ENCODE data around the gene ARHGAP28. TPM values are rescaled to one million over a fixed set of nuclear protein-coding genes. Genes with fewer than 3 reads are reported as not detected.

ARHGAP28 gene
- total RNA-seq, 1 experiment from 2014 or later = 0.41 TPM

DNA sequence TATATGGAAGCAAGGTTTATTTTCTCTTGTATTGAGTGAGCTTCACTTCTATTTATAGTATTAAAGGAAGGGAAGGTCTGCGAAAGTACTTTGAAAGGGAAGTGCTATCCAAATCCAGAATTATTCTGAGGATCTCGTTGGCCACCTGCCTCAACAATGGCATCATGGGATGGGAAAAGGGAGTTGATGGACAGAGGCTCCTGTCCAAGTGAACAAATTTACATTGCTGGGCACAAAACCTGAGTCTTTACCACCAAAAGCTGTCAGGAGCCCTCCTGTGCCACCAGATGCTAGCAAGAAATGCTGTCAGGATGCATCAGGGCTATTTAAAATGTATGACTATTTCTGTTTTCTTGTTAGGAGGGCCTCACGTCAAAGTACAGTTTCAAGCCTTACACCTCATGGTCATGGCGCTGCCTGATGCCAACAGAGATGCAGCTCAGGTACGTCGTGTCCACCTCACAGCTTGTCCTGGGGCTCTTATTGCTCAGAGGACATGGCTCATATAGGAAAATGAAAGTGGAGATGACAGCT, 157.3 kb downstream of the ARHGAP28 start:
- ATAC-seq (no peak), DNase-seq (ENCODE audit: low read depth, low spot score) (no peak)
- CTCF ChIA-PET = interaction anchor here (1.2 kb wide), 1 partner anchor 343 kb away, joined by 4 read pairs; no protein-coding TSS in a partner anchor
- in situ Hi-C loops (cut with HindIII; ENCODE audit: low pct_unique_long_range_greater_than_20kb, low sequenced_read_pairs) (no loop called here), intact Hi-C loops (cut with micrococcal nuclease; ENCODE audit: unreplicated experiment) (loop anchor here (1.0 kb wide), 1 partner anchor 344 kb away; no protein-coding TSS in a partner anchor)
- Histone ChIP-seq H3K36me3 (ENCODE audit: control insufficient read depth, insufficient read depth, low read length) (no peaks in the 10 kb centered on the region), H3K4me3 (ENCODE audit: low read depth in 2 of 2, low read length in 2 of 2) (no peak overlapping the region), H3K9me3 (ENCODE audit: control insufficient read depth, insufficient read depth, low read depth, low read length) (no peaks in the 10 kb centered on the region), H3K27me3 (ENCODE audit: control insufficient read depth, insufficient read depth, low read length) (no peaks in the 10 kb centered on the region), H3K4me1 (ENCODE audit: control insufficient read depth, insufficient read depth, low read length) (no peaks in the 10 kb centered on the region), H3K27ac (ENCODE audit: low read length) (no peak overlapping the region)
- BruUV-seq (replicated peaks) = no TSS peak
- POLR2A ChIA-PET = no interaction called here
- TF ChIP-seq SIN3A (IDR thresholded peaks at IDR 0.05; ENCODE audit: borderline replicate concordance, insufficient read depth, low read depth, low read length) = no peak
- TF ChIP-seq, protein P1, sequence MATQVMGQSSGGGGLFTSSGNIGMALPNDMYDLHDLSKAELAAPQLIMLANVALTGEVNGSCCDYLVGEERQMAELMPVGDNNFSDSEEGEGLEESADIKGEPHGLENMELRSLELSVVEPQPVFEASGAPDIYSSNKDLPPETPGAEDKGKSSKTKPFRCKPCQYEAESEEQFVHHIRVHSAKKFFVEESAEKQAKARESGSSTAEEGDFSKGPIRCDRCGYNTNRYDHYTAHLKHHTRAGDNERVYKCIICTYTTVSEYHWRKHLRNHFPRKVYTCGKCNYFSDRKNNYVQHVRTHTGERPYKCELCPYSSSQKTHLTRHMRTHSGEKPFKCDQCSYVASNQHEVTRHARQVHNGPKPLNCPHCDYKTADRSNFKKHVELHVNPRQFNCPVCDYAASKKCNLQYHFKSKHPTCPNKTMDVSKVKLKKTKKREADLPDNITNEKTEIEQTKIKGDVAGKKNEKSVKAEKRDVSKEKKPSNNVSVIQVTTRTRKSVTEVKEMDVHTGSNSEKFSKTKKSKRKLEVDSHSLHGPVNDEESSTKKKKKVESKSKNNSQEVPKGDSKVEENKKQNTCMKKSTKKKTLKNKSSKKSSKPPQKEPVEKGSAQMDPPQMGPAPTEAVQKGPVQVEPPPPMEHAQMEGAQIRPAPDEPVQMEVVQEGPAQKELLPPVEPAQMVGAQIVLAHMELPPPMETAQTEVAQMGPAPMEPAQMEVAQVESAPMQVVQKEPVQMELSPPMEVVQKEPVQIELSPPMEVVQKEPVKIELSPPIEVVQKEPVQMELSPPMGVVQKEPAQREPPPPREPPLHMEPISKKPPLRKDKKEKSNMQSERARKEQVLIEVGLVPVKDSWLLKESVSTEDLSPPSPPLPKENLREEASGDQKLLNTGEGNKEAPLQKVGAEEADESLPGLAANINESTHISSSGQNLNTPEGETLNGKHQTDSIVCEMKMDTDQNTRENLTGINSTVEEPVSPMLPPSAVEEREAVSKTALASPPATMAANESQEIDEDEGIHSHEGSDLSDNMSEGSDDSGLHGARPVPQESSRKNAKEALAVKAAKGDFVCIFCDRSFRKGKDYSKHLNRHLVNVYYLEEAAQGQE (IDR thresholded peaks at IDR 0.05; ENCODE audit: insufficient read depth in 1 of 2, low read depth in 2 of 2, low read length in 1 of 2) = no peak
- TF ChIP-seq TCF7L2 (IDR thresholded peaks at IDR 0.05; ENCODE audit: low read depth, low read length) = no peak
- no peak for TF ChIP-seq POLR2AphosphoS5 (IDR thresholded peaks at IDR 0.05; ENCODE audit: low read depth, low read length)
- TF ChIP-seq, protein P2, sequence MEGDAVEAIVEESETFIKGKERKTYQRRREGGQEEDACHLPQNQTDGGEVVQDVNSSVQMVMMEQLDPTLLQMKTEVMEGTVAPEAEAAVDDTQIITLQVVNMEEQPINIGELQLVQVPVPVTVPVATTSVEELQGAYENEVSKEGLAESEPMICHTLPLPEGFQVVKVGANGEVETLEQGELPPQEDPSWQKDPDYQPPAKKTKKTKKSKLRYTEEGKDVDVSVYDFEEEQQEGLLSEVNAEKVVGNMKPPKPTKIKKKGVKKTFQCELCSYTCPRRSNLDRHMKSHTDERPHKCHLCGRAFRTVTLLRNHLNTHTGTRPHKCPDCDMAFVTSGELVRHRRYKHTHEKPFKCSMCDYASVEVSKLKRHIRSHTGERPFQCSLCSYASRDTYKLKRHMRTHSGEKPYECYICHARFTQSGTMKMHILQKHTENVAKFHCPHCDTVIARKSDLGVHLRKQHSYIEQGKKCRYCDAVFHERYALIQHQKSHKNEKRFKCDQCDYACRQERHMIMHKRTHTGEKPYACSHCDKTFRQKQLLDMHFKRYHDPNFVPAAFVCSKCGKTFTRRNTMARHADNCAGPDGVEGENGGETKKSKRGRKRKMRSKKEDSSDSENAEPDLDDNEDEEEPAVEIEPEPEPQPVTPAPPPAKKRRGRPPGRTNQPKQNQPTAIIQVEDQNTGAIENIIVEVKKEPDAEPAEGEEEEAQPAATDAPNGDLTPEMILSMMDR (IDR thresholded peaks at IDR 0.05) = no peak

DNA sequence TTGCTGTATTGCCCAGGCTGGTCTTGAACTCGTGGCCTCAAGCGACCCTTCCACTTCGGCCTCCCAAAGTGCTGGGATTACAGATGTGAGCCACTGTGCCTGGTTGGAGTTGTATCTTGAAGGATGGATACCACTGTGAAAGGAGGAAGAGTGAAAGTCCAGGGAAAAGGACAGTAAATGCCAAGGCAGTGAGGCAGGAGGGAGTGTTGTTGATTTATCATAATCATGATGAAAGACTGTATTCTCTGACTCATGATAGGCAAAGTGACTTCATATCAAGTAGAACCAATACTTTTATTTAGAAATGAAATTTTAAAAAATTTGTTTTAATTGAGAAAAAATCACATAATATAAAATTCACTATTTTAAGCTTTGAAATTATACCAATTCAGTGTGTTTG, 162.3 kb downstream of the ARHGAP28 start:
- H3K4me3 ChIP-seq (ENCODE audit: low read depth in 2 of 2, low read length in 2 of 2) = no peak overlapping the region
- TF ChIP-seq, protein P2 (IDR thresholded peaks at IDR 0.05) = no peak
- no peak for TF ChIP-seq POLR2AphosphoS5 (IDR thresholded peaks at IDR 0.05; ENCODE audit: low read depth, low read length)
- no peak for TF ChIP-seq SIN3A (IDR thresholded peaks at IDR 0.05; ENCODE audit: borderline replicate concordance, insufficient read depth, low read depth, low read length)
- TF ChIP-seq, protein P1 (IDR thresholded peaks at IDR 0.05; ENCODE audit: insufficient read depth in 1 of 2, low read depth in 2 of 2, low read length in 1 of 2) = no peak
- no peak for TF ChIP-seq TCF7L2 (IDR thresholded peaks at IDR 0.05; ENCODE audit: low read depth, low read length)
- no peaks in the 10 kb centered on the region for H3K9me3 ChIP-seq (ENCODE audit: control insufficient read depth, insufficient read depth, low read depth, low read length)
- intact Hi-C loops (cut with micrococcal nuclease; ENCODE audit: unreplicated experiment) (no loop called here), in situ Hi-C loops (cut with HindIII; ENCODE audit: low pct_unique_long_range_greater_than_20kb, low sequenced_read_pairs) (no loop called here)
- no peaks in the 10 kb centered on the region for H3K4me1 ChIP-seq (ENCODE audit: control insufficient read depth, insufficient read depth, low read length)
- H3K27ac ChIP-seq (ENCODE audit: low read length) = no peak overlapping the region
- H3K36me3 ChIP-seq (ENCODE audit: control insufficient read depth, insufficient read depth, low read length) = no peaks in the 10 kb centered on the region
- ATAC-seq (no peak), DNase-seq (ENCODE audit: low read depth, low spot score) (no peak)
- no peaks in the 10 kb centered on the region for H3K27me3 ChIP-seq (ENCODE audit: control insufficient read depth, insufficient read depth, low read length)
- no TSS peak for BruUV-seq (replicated peaks)
- POLR2A ChIA-PET = no interaction called here
- CTCF ChIA-PET = no interaction called here
